GM12878 (cell line): ENCODE data around the gene BMPR1B. TPM values are rescaled to one million over a fixed set of nuclear protein-coding genes. Genes with fewer than 3 reads are reported as not detected.

Source experiments
- ATAC-seq: fragments of 200-7000 bp; cut with Tn5 transposase; 3 replicates; pipeline ENCODE4 v1.9.1; 2020; ENCODE audit warnings: mild to moderate bottlenecking, moderate library complexity
- BruUV-seq: library from RNA; stranded (reverse); fragments of 400-500 nt; replicated peaks from 2 replicates; lab custom pipeline; 2021; lab: Mats Ljungman, UMichigan
- CTCF ChIA-PET: fragments of 300-600 bp; sonication (Branson Sonifier 250); formaldehyde crosslinking; extraction: SDS; loops from one replicate; lab custom pipeline; 2021; ENCODE audit warnings: inconsistent platforms; lab: Yijun Ruan, JAX
- POLR2A ChIA-PET: fragments of 350-600 bp; formaldehyde crosslinking; extraction: SDS; loops from one replicate; lab custom pipeline; 2021; ENCODE audit warnings: inconsistent platforms; lab: Charles Lee
- RAD21 ChIA-PET: fragments of 300-600 bp; sonication (Branson Sonifier 250); formaldehyde crosslinking; loops from one replicate; lab custom pipeline; 2023; ENCODE audit warnings: antibody characterized with exemption; ENCODE audit not compliant: unreplicated experiment; lab: Charles Lee
- SMC1A ChIA-PET: fragments of 300-600 bp; sonication (Branson Sonifier 250); formaldehyde crosslinking; loops from one replicate; lab custom pipeline; 2023; ENCODE audit not compliant: unreplicated experiment, uncharacterized antibody; lab: Charles Lee
- DNase-seq: peaks from one replicate; pipeline ENCODE4 v3.0.0-alpha.2; 2011; ENCODE audit warnings: low read depth, low spot score
- FAIRE-seq: peaks from 3 replicates; lab custom pipeline; 2011; peaks lifted over from hg19 to GRCh38; lab: Jason Lieb, UNC
- H2AFZ ChIP-seq: 2 replicates; pipeline ENCODE4 v1.6.0; 2011; ENCODE audit warnings: low read depth, low read length, control low read depth; ENCODE audit not compliant: control insufficient read depth
- H3K27ac ChIP-seq: 2 replicates; pipeline ENCODE4 v1.5.1; 2011; ENCODE audit warnings: control low read depth; ENCODE audit not compliant: control insufficient read depth, insufficient read depth
- H3K27me3 ChIP-seq, 2 experiments: replicated peaks in 1 of 2; 2 replicates each; pipeline versions ENCODE4 v1.6.0 to v1.6.1; 2011; ENCODE audit warnings: low read length in 1 of 2; ENCODE audit not compliant: control insufficient read depth in 2 of 2, insufficient read depth in 2 of 2
- H3K36me3 ChIP-seq, 2 experiments: 2 replicates each; pipeline ENCODE4 v1.5.1; 2011; ENCODE audit warnings: low read length in 1 of 2; ENCODE audit not compliant: control insufficient read depth in 2 of 2, insufficient read depth in 2 of 2
- H3K4me1 ChIP-seq: 2 replicates; pipeline ENCODE4 v1.6.1; 2011; ENCODE audit warnings: mild to moderate bottlenecking, low read length, moderate library complexity, mixed read lengths; ENCODE audit not compliant: control insufficient read depth, insufficient read depth
- H3K4me2 ChIP-seq: 2 replicates; pipeline ENCODE4 v1.6.0; 2011; ENCODE audit warnings: control low read depth; ENCODE audit not compliant: control insufficient read depth, insufficient read depth
- H3K4me3 ChIP-seq: fragments of 200-600 bp; sonication (generic); 2 replicates; pipeline ENCODE4 v1.5.1; 2016
- H3K79me2 ChIP-seq: 2 replicates; pipeline ENCODE4 v1.6.0; 2011; ENCODE audit warnings: low read length; ENCODE audit not compliant: control insufficient read depth, insufficient read depth
- H3K9ac ChIP-seq: 2 replicates; pipeline ENCODE4 v1.8.0; 2011; ENCODE audit warnings: low read length, control low read depth, mixed read lengths; ENCODE audit not compliant: control insufficient read depth, insufficient read depth
- H3K9me3 ChIP-seq: replicated peaks from 3 replicates; pipeline ENCODE4 v1.5.1; 2011; ENCODE audit warnings: mild to moderate bottlenecking, low read length; ENCODE audit not compliant: control insufficient read depth, insufficient read depth
- H4K20me1 ChIP-seq: 2 replicates; pipeline ENCODE4 v1.6.0; 2011; ENCODE audit not compliant: control insufficient read depth, insufficient read depth
- CHD4 ChIP-seq: fragments of 200-600 bp; sonication (generic); IDR thresholded peaks from 2 replicates; pipeline ENCODE4 v1.6.1; 2016; ENCODE audit warnings: mild to moderate bottlenecking
- E2F8 ChIP-seq: fragments of 450-650 bp; IDR thresholded peaks from 2 replicates; pipeline ENCODE4 v1.6.1; 2018; ENCODE audit warnings: mild to moderate bottlenecking, low read depth, moderate library complexity; ENCODE audit not compliant: partially characterized antibody
- EP300 ChIP-seq, 2 experiments: fragments of 150-350 bp in 1 of 2; IDR thresholded peaks; 2 replicates each; pipeline ENCODE4 v1.6.1; 2011 to 2012; ENCODE audit warnings: low read depth in 2 of 2, low read length in 2 of 2, borderline replicate concordance in 1 of 2, improper control_type of control experiment in 1 of 2, inconsistent platforms in 1 of 2; ENCODE audit not compliant: control insufficient read depth in 1 of 2
- HCFC1 ChIP-seq: fragments of 150-350 bp; IDR thresholded peaks from 2 replicates; pipeline ENCODE4 v1.6.1; 2014; ENCODE audit warnings: low read length
- HDGF ChIP-seq: fragments of 450-650 bp; IDR thresholded peaks from 2 replicates; pipeline ENCODE4 v1.6.1; 2016; ENCODE audit warnings: antibody characterized with exemption
- JUND ChIP-seq: IDR thresholded peaks from 2 replicates; pipeline ENCODE4 v1.6.1; 2012; ENCODE audit warnings: low read depth, mild to moderate bottlenecking, low read length, improper control_type of control experiment, moderate library complexity
- MTA2 ChIP-seq: fragments of 450-650 bp; IDR thresholded peaks from 2 replicates; pipeline ENCODE4 v1.6.1; 2016; ENCODE audit warnings: low read depth, mild to moderate bottlenecking, moderate library complexity
- RAD21 ChIP-seq: IDR thresholded peaks from 2 replicates; pipeline ENCODE4 v1.6.1; 2011; ENCODE audit warnings: mild to moderate bottlenecking, low read depth, low read length, moderate library complexity; ENCODE audit not compliant: insufficient read depth
- SUZ12 ChIP-seq: fragments of 200-600 bp; sonication (generic); IDR thresholded peaks from one replicate; pipeline ENCODE4 v1.6.1; 2018; ENCODE audit warnings: antibody characterized with exemption, mild to moderate bottlenecking; ENCODE audit not compliant: unreplicated experiment
- ZNF384 ChIP-seq: IDR thresholded peaks from 2 replicates; pipeline ENCODE4 v1.6.1; 2012; ENCODE audit warnings: low read depth, mild to moderate bottlenecking, low read length, improper control_type of control experiment, borderline replicate concordance
- WGBS: methylation state at CpG from one replicate; pipeline ENCODE4 v1.1.6; 2016; ENCODE audit warnings: low lambda C conversion rate; ENCODE audit not compliant: insufficient replicate concordance, insufficient coverage; ENCODE audit errors: missing lambda C conversion rate; 5-methylcytosine and 5-hydroxymethylcytosine counted together
- in situ Hi-C: fragments of 300-500 bp; cut with MboI; formaldehyde crosslinking; loops from 9 replicates; pipeline ENCODE4 v1.14.3; 2018; ENCODE audit warnings: mixed read lengths
- intact Hi-C: fragments of 100-400 bp; cut with micrococcal nuclease; formaldehyde crosslinking; loops from one replicate; pipeline ENCODE4 v1.14.2; 2022; ENCODE audit not compliant: unreplicated experiment
- polyA plus RNA-seq, 11 experiments: library from polyadenylated mRNA; depleted of rRNA in 4 of 11; unstranded in 6 of 11; stranded (reverse) in 5 of 11; fragments of >200 nt; fragmentation: Nextera tagmentation in 4 of 11; fragmentation: Illumina TruSeq in 1 of 11; extraction: Ambion mirVana in 4 of 11; extraction: Trizol in 1 of 11; gene quantifications; 1 replicate in 1 of 11; 2 replicates in 10 of 11; pipeline versions ENCODE4 v1.2.1 to v1.2.3, GENCODE V29; 2011 to 2016; ENCODE audit warnings: inconsistent platforms in 2 of 11, missing spikeins in 2 of 11, low read depth in 1 of 11
- total RNA-seq, 4 experiments: library from RNA; depleted of rRNA in 3 of 4; stranded (reverse); fragments of >200 nt in 3 of 4; fragmentation: Illumina TruSeq in 1 of 4; extraction: Trizol in 1 of 4; gene quantifications; 2 replicates each; pipeline versions ENCODE4 v1.2.1 to v1.2.3, GENCODE V29; 2013 to 2021
- TF ChIP-seq, protein P1 (sequence below): IDR thresholded peaks from 2 replicates; pipeline ENCODE4 v1.6.1; 2012; ENCODE audit warnings: low read depth, low read length, improper control_type of control experiment
- TF ChIP-seq, protein P2 (sequence below): fragments of 450-650 bp; IDR thresholded peaks from 2 replicates; pipeline ENCODE4 v1.6.1; 2016; ENCODE audit warnings: mild to moderate bottlenecking, moderate library complexity, borderline replicate concordance
- TF ChIP-seq, protein P3 (sequence below): fragments of 450-650 bp; IDR thresholded peaks from 2 replicates; pipeline ENCODE4 v1.6.1; 2018; ENCODE audit warnings: borderline replicate concordance, mild to moderate bottlenecking; ENCODE audit not compliant: partially characterized antibody

BMPR1B gene
- total and polyA plus RNA-seq, 10 of the 15 experiments (the other 5 are each of a cell fraction or from before 2014, with no cell fraction given), result not detected

DNA sequence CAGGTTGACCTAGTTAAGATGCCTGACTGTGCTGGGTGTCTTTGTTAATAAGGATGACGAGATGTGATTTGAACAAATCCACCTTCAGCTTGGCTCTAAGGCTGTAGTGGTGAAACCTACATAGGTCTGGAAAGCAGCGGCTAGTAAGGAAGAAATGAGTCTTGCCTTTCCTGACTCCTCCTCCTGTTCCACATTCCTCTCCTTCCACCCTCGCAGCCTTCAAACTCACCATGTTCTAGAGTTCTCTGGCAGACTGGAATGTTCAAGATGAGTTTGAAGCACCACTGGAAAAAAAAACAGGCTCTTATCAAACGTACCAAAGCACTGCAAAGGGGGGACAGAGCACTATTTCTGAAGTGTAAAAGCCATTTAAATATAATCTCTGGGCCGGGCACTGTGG, 395.4 kb downstream of the BMPR1B start:
- Histone ChIP-seq H3K4me1 (no peaks in the 10 kb centered on the region), H3K36me3 (no peaks in the 10 kb centered on the region), H2AFZ (no peak overlapping the region; the same call in 1 of the 2 replicates), H3K4me3 (no peak overlapping the region), H3K9ac (no peak overlapping the region), H4K20me1 (no peaks in the 10 kb centered on the region), H3K27ac (no peak overlapping the region), H3K27me3 (no peaks in the 10 kb centered on the region; a peak in 1 of 4 replicates)
- ChIA-PET CTCF (interaction anchor here (1.2 kb wide), 1 partner anchor 8 kb away, joined by 3 read pairs; no protein-coding TSS in a partner anchor), SMC1A (no interaction called here), RAD21 (no interaction called here), POLR2A (no interaction called here)
- intact Hi-C loops, result loop anchor here (10.0 kb wide), 1 partner anchor 2002 kb away; no protein-coding TSS in a partner anchor
- DNase-seq (no peak), FAIRE-seq (no peak), ATAC-seq (no peak)
- 17% methylated on average over 5 of the region's 5 CpGs for WGBS
- in situ Hi-C loops, result loop anchor here (25.0 kb wide), 1 partner anchor 884 kb away; no protein-coding TSS in a partner anchor
- TF ChIP-seq MTA2, result no peak
- TF ChIP-seq ZNF384, result no peak
- TF ChIP-seq RAD21, result no peak
- no peak for TF ChIP-seq JUND
- TF ChIP-seq, protein P1, sequence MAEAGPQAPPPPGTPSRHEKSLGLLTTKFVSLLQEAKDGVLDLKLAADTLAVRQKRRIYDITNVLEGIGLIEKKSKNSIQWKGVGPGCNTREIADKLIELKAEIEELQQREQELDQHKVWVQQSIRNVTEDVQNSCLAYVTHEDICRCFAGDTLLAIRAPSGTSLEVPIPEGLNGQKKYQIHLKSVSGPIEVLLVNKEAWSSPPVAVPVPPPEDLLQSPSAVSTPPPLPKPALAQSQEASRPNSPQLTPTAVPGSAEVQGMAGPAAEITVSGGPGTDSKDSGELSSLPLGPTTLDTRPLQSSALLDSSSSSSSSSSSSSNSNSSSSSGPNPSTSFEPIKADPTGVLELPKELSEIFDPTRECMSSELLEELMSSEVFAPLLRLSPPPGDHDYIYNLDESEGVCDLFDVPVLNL, result no peak
- TF ChIP-seq SUZ12, result no peak
- TF ChIP-seq, protein P2, sequence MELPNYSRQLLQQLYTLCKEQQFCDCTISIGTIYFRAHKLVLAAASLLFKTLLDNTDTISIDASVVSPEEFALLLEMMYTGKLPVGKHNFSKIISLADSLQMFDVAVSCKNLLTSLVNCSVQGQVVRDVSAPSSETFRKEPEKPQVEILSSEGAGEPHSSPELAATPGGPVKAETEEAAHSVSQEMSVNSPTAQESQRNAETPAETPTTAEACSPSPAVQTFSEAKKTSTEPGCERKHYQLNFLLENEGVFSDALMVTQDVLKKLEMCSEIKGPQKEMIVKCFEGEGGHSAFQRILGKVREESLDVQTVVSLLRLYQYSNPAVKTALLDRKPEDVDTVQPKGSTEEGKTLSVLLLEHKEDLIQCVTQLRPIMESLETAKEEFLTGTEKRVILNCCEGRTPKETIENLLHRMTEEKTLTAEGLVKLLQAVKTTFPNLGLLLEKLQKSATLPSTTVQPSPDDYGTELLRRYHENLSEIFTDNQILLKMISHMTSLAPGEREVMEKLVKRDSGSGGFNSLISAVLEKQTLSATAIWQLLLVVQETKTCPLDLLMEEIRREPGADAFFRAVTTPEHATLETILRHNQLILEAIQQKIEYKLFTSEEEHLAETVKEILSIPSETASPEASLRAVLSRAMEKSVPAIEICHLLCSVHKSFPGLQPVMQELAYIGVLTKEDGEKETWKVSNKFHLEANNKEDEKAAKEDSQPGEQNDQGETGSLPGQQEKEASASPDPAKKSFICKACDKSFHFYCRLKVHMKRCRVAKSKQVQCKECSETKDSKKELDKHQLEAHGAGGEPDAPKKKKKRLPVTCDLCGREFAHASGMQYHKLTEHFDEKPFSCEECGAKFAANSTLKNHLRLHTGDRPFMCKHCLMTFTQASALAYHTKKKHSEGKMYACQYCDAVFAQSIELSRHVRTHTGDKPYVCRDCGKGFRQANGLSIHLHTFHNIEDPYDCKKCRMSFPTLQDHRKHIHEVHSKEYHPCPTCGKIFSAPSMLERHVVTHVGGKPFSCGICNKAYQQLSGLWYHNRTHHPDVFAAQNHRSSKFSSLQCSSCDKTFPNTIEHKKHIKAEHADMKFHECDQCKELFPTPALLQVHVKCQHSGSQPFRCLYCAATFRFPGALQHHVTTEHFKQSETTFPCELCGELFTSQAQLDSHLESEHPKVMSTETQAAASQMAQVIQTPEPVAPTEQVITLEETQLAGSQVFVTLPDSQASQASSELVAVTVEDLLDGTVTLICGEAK, result no peak
- TF ChIP-seq HDGF, result no peak
- no peak for TF ChIP-seq E2F8
- TF ChIP-seq, protein P3, sequence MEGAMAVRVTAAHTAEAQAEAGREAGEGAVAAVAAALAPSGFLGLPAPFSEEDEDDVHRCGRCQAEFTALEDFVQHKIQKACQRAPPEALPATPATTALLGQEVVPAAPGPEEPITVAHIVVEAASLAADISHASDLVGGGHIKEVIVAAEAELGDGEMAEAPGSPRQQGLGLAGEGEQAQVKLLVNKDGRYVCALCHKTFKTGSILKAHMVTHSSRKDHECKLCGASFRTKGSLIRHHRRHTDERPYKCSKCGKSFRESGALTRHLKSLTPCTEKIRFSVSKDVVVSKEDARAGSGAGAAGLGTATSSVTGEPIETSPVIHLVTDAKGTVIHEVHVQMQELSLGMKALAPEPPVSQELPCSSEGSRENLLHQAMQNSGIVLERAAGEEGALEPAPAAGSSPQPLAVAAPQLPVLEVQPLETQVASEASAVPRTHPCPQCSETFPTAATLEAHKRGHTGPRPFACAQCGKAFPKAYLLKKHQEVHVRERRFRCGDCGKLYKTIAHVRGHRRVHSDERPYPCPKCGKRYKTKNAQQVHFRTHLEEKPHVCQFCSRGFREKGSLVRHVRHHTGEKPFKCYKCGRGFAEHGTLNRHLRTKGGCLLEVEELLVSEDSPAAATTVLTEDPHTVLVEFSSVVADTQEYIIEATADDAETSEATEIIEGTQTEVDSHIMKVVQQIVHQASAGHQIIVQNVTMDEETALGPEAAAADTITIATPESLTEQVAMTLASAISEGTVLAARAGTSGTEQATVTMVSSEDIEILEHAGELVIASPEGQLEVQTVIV, result no peak
- TF ChIP-seq CHD4, result no peak
- no peak for TF ChIP-seq HCFC1
- TF ChIP-seq EP300 (IDR thresholded peaks at IDR 0.05; ENCODE audit: borderline replicate concordance in 1 of 2, control insufficient read depth in 1 of 2, low read depth in 2 of 2, low read length in 2 of 2), result no peak
- TF ChIP-seq, all 136 proteins: peak for 0
- H3K4me2 ChIP-seq, result no peak overlapping the region
- H3K9me3 ChIP-seq, result no peaks in the 10 kb centered on the region
- no peaks in the 10 kb centered on the region for H3K79me2 ChIP-seq
- BruUV-seq, result no TSS peak
